ENCODE results near the gene ATP5F1D. TPM values are rescaled to one million over a fixed set of nuclear protein-coding genes. Genes with fewer than 3 reads are reported as not detected.

The ATP5F1D gene
- total RNA-seq, 2 experiments from 2014 or later: 171 to 173 TPM

DNA sequence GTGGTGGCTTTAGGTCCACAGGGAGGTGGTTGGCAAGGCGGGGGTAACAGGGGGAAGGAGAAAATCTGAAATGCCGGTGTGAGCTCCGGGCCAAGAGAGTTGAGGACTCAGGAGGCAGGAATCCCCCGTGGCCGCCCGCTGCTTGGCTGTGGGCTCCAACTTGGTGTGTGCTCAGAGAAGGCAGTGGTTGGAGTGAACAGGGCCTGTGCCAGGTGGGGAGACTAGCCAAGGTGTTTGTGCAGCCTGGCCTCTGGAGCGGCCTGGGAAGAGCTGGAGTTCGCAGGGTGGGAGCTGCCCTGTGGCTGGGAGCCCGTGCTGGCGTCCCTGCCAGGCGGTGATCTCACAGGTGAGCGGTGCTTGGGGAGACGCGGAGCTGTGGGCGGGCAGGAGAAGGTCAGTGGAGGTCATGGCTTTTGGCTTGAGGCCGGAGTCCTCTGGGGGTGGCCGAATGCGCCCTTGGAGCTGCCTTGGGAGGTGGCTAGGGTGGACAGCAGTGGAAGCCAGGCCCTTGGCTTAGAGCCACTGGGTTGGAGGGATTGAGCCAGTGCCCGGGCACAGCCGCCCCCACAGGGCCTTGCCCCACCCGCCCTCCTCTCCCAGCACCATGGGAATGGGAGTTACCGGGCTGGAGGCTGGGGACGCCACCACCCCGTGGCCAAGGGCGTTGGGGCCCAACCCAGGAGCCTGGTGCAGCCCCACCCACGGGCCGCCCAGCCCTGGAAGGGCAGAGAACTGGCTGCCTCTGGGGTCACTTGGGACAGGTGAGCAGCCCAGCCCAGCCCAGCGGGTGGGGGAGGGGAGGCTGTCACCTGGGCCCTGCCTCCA, 20.5 kb downstream of the ATP5F1D start:
- peaks cover 31% of the 10 kb centered on the region for H3K36me3 Mint-ChIP-seq (ENCODE audit: low read depth)
- CTCF ChIA-PET: interaction anchor here (11.2 kb wide), 1 partner anchor 17 kb away, joined by 412 read pairs; no protein-coding TSS in a partner anchor
- H3K9me3 Mint-ChIP-seq: no peaks in the 10 kb centered on the region
- peak overlapping the region; percentile 94 for H3K27ac Mint-ChIP-seq
- peaks cover 58% of the 10 kb centered on the region for H3K4me1 Mint-ChIP-seq
- DNase-seq: no peak
- POLR2A ChIA-PET: interaction anchor here (0.6 to 10.9 kb wide), 7 partner anchors 6 to 48 kb away, joined by 3 to 162 read pairs (median 8); partner anchors contain the start of genes CIRBP and FAM174C
- H3K4me3 Mint-ChIP-seq: peak overlapping the region; percentile 93
- H3K27me3 Mint-ChIP-seq: no peaks in the 10 kb centered on the region

DNA sequence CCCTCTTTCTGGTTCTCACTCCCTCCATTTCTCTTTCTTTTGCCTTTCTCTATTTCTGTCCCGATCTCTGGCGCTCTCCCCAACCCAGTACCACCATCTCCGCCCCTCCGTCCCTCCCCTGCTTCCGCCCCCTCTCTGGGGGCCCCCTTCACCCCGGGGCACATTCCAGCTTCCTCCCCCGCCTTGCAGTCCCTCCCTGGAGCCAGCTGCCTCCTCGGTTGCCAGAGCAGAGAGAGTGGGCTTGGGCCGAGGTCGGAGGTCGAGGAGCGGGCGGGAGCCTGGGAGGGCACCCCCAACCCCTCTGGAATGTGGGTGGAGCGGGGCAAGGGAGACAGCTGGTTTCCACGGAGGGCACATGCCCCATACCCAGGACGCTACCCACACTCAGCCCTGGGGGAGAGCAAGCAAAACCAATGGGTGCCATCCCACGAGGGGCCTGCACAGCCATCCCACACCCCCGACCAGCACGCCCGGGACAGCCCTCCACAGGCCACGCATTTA, 21.1 kb downstream of the ATP5F1D start:
- H3K4me3 Mint-ChIP-seq: peak overlapping the region; percentile 24
- DNase-seq: no peak
- peaks cover 60% of the 10 kb centered on the region for H3K4me1 Mint-ChIP-seq
- peaks cover 3% of the 10 kb centered on the region for H3K27me3 Mint-ChIP-seq
- POLR2A ChIA-PET: interaction anchor here (3.8 to 10.9 kb wide), 2 partner anchors 10 to 18 kb away, joined by 27 to 162 read pairs; no protein-coding TSS in a partner anchor
- CTCF ChIA-PET: interaction anchor here (11.2 kb wide), 1 partner anchor 18 kb away, joined by 412 read pairs; no protein-coding TSS in a partner anchor
- peaks cover 26% of the 10 kb centered on the region for H3K36me3 Mint-ChIP-seq (ENCODE audit: low read depth)
- no peak overlapping the region for H3K27ac Mint-ChIP-seq
- no peaks in the 10 kb centered on the region for H3K9me3 Mint-ChIP-seq

DNA sequence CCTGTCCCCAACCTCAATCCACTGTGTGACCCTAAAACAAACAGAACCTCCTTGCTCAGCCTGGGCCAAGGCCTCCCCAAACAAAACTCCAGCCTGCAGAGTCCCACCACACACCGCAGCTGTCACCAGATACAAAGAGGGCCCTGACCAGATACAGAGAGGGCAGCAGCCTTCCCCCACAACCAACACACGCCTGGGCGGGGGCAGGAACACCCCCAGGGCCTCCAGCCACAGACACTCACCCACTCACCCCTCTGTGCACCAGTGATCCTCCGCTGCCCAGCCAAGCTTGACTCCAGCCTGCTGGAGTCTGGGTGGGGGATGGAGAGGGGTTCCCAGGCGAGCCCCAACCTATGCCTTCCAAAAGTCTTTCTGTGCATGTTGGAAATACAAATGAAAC, 21.6 kb downstream of the ATP5F1D start:
- peak overlapping the region; percentile 41 for H3K4me3 Mint-ChIP-seq
- no peak for DNase-seq
- peaks cover 58% of the 10 kb centered on the region for H3K4me1 Mint-ChIP-seq
- ChIA-PET POLR2A (interaction anchor here (3.8 to 10.9 kb wide), 2 partner anchors 11 to 19 kb away, joined by 27 to 162 read pairs; no protein-coding TSS in a partner anchor), CTCF (interaction anchor here (11.2 kb wide), 1 partner anchor 18 kb away, joined by 412 read pairs; no protein-coding TSS in a partner anchor)
- H3K27me3 Mint-ChIP-seq: peaks cover 3% of the 10 kb centered on the region
- peaks cover 21% of the 10 kb centered on the region for H3K36me3 Mint-ChIP-seq (ENCODE audit: low read depth)
- H3K27ac Mint-ChIP-seq: no peak overlapping the region
- no peaks in the 10 kb centered on the region for H3K9me3 Mint-ChIP-seq

DNA sequence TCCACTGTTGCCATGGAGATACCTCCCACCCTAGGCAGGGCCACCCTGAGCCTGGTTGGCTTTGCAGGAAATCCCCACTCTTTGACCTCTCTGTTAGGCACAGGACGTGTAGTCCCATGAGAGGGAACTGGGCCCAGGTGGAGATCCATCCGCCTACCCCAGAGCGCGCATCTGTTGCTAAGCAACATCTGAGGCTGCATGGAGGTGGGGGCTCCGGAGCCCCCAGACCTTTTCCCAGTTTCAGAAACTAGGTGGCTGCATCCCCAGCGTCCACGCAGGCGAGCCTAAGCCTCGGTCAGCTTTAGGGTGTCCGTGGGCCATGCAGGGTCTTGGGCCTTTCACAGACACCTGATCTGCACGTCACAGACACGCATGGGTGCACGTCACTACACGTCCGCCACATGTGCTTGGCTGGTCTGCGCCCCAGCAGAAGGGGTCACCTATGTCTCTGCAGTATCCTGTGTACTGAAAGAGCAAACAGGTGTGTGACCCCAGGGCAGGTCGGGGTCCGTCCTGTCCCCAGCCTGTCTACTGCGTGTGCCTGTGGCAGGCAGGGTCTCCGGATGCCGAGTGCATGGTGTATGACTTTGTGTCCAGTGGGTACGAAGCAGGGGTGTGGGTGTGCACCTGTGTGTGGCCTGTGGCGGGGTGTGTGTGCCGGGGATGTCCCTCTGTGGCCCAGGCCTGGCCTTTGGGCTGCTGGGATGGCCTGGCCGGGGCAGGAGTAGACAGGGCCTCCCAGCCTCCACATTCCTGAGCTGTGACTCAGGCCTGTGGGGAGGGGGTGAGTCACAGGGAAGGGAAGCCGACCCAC, 23.5 kb downstream of the ATP5F1D start:
- DNase-seq: no peak
- POLR2A ChIA-PET: interaction anchor here (0.9 to 10.9 kb wide), 5 partner anchors 7 to 21 kb away, joined by 4 to 266 read pairs (median 119); partner anchors contain the start of genes ATP5F1D and FAM174C
- Mint-ChIP-seq H3K4me3 (peak overlapping the region; percentile 44), H3K4me1 (peaks cover 51% of the 10 kb centered on the region), H3K27ac (peak overlapping the region; percentile 65), H3K27me3 (peaks cover 3% of the 10 kb centered on the region), H3K9me3 (no peaks in the 10 kb centered on the region), H3K36me3 (ENCODE audit: low read depth) (peaks cover 10% of the 10 kb centered on the region)
- CTCF ChIA-PET: interaction anchor here (1.4 to 11.2 kb wide), 4 partner anchors 11 to 244 kb away, joined by 3 to 412 read pairs (median 24); partner anchors contain the start of gene RNU6-2

DNA sequence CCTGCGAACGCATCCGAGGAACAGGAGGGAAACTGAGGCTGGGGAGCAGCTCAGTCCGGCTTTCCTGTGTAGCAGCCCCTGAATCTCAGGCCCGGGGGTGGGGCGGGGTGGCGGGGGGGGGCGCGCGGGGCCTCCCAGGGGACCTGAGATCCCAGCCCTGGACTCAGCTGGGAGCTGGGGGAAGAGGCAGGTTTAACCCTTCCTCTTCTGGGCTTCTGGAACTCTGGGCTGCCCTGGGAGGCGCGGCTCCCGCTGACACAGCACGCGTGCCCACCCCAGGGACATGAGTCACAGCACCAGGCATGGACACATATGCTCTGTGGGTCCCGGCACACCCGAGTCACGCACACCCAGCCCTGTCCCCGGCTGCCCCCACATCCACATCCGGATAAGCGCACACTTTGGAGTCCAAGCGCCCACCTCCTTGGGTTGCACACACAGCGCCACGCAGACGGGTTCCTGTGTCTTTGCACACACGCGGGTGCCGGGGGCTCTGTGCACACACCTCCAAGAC, 24.1 kb downstream of the ATP5F1D start:
- Mint-ChIP-seq H3K9me3 (no peaks in the 10 kb centered on the region), H3K27ac (peak overlapping the region; percentile 52), H3K27me3 (peaks cover 3% of the 10 kb centered on the region), H3K36me3 (ENCODE audit: low read depth) (peaks cover 16% of the 10 kb centered on the region), H3K4me3 (peak overlapping the region; percentile 58), H3K4me1 (peaks cover 57% of the 10 kb centered on the region)
- peak; percentile 59 for DNase-seq
- CTCF ChIA-PET: interaction anchor here (1.0 to 11.2 kb wide), 7 partner anchors 12 to 244 kb away, joined by 3 to 412 read pairs (median 5); partner anchors contain the start of gene RNU6-2
- POLR2A ChIA-PET: interaction anchor here (1.0 to 10.9 kb wide), 6 partner anchors 8 to 198 kb away, joined by 5 to 266 read pairs (median 67); partner anchors contain the start of genes ARHGAP45, ATP5F1D, FAM174C and MIDN

DNA sequence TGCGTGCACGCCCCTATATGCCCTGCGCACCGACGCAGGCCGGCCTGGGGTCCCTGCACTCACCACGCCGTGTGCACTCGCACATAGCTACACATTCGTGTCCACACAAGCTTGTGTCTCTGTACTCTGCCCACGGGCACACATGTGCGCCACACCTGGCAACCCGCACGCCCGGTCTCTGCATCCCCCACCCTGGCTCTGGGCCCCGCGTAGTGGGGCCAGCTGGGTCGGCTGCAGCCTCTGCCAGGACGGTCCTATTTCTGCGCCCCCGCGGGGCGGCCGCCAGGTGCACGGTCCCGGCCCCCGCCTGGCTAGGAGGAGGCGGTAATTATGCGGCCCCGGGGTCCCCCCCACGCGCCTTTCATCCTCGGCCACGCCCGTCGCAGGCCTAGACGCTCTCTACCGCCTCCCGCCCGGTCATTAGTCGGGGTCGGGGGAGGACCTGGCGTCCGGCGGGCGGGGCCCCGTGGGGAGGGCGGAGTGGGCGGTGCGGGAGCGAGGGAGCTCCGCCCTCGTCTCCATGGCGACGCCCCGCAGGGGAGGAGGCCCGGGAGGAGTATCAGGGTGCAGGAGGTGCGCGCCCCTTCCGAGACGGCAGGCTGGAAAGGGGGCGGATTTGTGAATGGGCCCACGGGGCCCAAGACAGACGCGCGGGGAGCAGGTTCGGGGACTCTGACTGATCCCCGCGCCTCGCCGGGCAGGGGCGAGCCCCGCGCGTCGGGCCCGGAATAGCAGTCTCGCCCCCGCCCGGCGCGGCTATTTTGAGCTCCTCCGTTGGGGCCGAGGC, 24.8 kb downstream of the ATP5F1D start:
- H3K4me1 Mint-ChIP-seq: peaks cover 62% of the 10 kb centered on the region
- POLR2A ChIA-PET: interaction anchor here (0.7 to 10.9 kb wide), 8 partner anchors 8 to 199 kb away, joined by 3 to 266 read pairs (median 14); partner anchors contain the start of genes ARHGAP45, ATP5F1D, FAM174C and MIDN
- H3K36me3 Mint-ChIP-seq (ENCODE audit: low read depth): peaks cover 22% of the 10 kb centered on the region
- CTCF ChIA-PET: interaction anchor here (0.6 to 11.2 kb wide), 19 partner anchors 9 to 619 kb away, joined by 3 to 412 read pairs (median 3); partner anchors contain the start of genes ABHD17A, ARHGAP45, ATP5F1D and FAM174C
- peak overlapping the region; percentile 52 for H3K27ac Mint-ChIP-seq
- no peaks in the 10 kb centered on the region for H3K9me3 Mint-ChIP-seq
- peaks cover 3% of the 10 kb centered on the region for H3K27me3 Mint-ChIP-seq
- peak; percentile 92 for DNase-seq
- H3K4me3 Mint-ChIP-seq: peak overlapping the region; percentile 58

DNA sequence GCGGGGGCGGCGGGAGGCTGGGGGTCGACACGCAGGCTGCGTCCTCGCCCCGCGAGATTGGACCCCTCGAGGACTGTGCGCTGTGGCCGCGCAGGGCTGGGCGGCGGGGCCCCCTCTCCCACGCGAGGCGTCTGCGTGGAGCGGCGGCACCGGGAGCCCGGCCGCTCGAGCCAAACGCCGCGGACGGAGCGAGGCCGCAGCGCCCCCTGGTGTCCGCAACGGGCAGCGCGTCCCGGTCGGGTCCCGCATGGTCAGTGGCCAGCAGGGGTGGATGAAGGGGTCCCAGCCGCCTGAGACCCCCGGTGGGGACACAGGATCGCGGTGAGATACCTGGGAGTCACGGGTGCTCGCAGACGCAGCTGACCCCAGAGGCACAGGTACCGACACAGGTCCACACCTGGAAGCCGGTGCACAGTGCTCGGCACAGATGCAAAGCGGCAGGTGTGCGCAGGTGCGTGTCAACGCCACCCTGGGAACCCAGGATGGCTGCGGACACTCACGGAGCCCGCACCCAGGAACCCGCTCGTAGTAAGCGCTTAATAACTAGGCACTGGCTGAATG, 25.4 kb downstream of the ATP5F1D start:
- POLR2A ChIA-PET: interaction anchor here (1.0 to 10.9 kb wide), 8 partner anchors 9 to 200 kb away, joined by 3 to 266 read pairs (median 14); partner anchors contain the start of genes ARHGAP45, ATP5F1D, FAM174C and MIDN
- peak overlapping the region; percentile 27 for H3K4me3 Mint-ChIP-seq
- DNase-seq: peak; percentile 76

DNA sequence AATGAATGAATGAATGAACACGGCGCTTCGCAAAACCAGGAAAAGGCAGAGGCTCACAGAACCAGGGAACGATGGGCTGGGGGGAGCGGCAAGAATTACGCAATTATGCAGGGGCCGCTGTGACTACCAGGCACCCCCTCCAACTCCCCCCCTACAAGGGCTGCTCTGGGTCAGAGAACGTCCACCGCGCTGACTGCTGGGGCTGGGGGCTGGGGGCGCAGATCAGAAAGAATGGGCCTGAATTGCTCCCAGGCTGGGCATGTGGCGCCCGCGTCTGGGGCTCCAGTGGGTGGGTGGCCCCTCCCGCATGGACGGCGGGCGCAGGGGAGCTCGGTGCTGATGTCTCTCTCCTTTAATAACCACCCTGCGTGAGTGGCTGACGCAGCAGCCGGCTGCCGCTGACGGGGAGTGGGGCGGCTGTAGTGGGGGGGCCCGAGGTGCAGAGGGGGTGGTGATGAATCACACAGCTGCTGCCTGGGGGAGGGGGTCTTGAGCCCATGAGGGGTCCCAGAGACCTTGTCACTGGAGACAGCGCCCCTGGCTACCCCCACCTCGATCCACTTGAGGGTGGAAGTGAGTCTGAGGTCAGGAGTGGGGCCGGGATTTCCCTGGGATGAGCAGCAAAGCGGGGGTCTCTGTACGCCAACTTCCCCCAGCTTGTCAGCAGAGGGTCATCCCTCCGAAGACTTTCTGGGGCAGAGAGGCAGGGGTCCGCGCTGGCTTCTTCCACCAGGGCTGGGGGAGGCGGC, 26.1 kb downstream of the ATP5F1D start:
- no peaks in the 10 kb centered on the region for H3K9me3 Mint-ChIP-seq
- POLR2A ChIA-PET: interaction anchor here (1.4 to 10.9 kb wide), 4 partner anchors 10 to 137 kb away, joined by 3 to 266 read pairs (median 140); partner anchors contain the start of gene ATP5F1D
- CTCF ChIA-PET: interaction anchor here (2.4 to 11.2 kb wide), 3 partner anchors 14 to 26 kb away, joined by 23 to 412 read pairs (median 44); partner anchors contain the start of gene ATP5F1D
- no peak for DNase-seq
- H3K4me3 Mint-ChIP-seq: peak overlapping the region; percentile 27
- no peak overlapping the region for H3K27ac Mint-ChIP-seq
- peaks cover 64% of the 10 kb centered on the region for H3K4me1 Mint-ChIP-seq
- H3K36me3 Mint-ChIP-seq (ENCODE audit: low read depth): peaks cover 28% of the 10 kb centered on the region
- H3K27me3 Mint-ChIP-seq: peaks cover 3% of the 10 kb centered on the region

More for the DNA sequence above, 25.4 kb downstream of the ATP5F1D start:
- peaks cover 62% of the 10 kb centered on the region for H3K4me1 Mint-ChIP-seq
- H3K9me3 Mint-ChIP-seq: no peaks in the 10 kb centered on the region
- CTCF ChIA-PET: interaction anchor here (0.6 to 11.2 kb wide), 17 partner anchors 8 to 618 kb away, joined by 3 to 412 read pairs (median 4); partner anchors contain the start of genes ABHD17A, ARHGAP45, ATP5F1D and FAM174C
- H3K27me3 Mint-ChIP-seq: peaks cover 3% of the 10 kb centered on the region
- H3K27ac Mint-ChIP-seq: no peak overlapping the region
- H3K36me3 Mint-ChIP-seq (ENCODE audit: low read depth): peaks cover 23% of the 10 kb centered on the region

DNA sequence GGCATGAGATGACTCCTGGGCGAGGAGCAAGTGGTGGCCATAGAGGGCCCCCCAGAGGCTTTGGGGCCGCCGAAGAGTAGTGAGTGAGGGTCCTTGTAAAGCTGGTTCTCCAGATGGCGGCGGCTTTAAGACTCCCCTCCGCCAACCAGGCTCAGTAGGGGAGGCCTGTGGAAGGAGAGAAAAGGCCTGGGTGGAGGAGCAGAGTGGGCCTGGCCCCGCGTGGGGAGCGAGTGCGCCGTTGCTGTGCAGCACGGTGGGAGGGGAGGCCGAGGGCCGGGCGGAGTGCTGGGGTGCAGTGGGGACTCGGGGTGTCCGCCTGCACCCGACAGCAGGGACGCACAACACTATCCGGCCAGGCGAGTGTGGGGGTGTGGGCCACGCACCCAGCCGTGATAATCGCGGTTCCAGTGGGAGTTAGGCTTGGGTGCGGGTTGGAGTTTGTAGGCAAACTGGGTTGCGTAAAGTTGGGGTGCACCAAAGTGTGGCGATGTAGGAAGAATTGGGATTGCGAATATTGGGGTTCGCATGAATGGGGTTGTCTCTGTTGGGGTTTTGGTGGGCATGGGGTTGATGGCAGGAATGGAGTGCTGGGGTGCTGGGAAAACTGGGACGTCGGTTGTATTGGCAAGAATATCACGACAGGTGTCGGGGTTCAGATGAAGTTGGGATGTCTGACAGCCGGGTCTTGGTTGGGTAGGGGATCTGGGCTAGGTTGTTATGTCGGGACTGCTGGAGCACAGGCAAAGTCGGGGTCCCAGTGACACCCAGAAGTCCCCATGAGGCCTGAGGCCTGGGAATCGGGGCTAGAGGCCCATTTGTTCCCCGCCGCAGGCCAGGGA, 26.9 kb downstream of the ATP5F1D start:
- ChIA-PET CTCF (interaction anchor here (0.6 to 11.2 kb wide), 8 partner anchors 11 to 222 kb away, joined by 3 to 412 read pairs (median 10); partner anchors contain the start of genes ATP5F1D and REEP6), POLR2A (interaction anchor here (0.6 to 10.9 kb wide), 49 partner anchors 10 to 628 kb away, joined by 3 to 266 read pairs (median 6); partner anchors contain the start of genes ABCA7, ARHGAP45, ATP5F1D and CBARP)
- H3K4me3 Mint-ChIP-seq: peak overlapping the region; percentile 51
- peak overlapping the region; percentile 42 for H3K27ac Mint-ChIP-seq
- peaks cover 64% of the 10 kb centered on the region for H3K4me1 Mint-ChIP-seq
- peaks cover 34% of the 10 kb centered on the region for H3K36me3 Mint-ChIP-seq (ENCODE audit: low read depth)
- peaks cover 3% of the 10 kb centered on the region for H3K27me3 Mint-ChIP-seq
- H3K9me3 Mint-ChIP-seq: no peaks in the 10 kb centered on the region
- DNase-seq: no peak
